DMS114 treated with DMSO at 0.1 percent for 48 hours (cell line): ENCODE measurements around the gene SMG9.

Source experiments
- DNase-seq: peaks from one replicate; lab custom pipeline; 2025; ENCODE audit not compliant: unreplicated experiment; lab: John Stamatoyannopoulos, UW

SMG9 gene

DNA sequence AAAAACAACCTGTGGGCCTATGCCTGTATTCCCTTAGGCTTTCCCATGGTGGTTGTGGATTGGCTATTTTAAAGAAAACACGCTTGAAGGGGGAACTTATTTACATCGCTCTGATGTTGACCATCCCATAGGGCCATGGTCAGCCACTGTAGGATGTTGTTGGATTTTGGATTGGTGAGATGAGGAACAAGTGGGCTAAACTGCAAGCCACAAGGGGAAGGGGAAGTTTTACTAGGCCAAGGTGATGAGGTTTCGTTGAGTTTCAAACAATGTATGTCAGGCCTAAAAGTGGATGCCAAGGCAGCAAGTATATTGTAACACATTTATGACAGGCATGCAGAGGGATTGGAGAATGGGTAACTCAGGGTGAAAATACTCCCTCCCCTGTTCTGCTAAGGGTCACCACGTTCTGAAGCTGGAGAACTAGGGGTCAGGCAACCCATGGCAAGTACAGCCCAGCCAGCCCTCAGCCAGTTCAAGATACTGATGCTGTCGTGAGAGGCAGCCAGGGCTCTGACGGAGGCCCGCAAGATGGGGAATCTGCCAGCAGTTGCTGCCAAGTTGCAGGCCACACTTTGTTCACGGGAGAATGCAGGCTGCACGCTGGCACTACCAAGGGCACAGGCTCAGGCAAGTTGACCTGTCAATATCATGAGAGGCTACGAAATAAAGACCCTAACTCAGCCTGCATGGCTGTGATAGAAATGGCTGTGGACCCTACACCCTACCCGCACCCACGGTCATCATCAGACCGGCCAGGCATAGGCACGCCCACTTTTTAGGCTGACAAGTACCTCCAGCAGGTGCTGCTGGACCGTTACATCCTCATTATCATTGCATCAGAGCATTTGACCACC is 27.8 kb downstream of the SMG9 start:
- no peak for DNase-seq

DNA sequence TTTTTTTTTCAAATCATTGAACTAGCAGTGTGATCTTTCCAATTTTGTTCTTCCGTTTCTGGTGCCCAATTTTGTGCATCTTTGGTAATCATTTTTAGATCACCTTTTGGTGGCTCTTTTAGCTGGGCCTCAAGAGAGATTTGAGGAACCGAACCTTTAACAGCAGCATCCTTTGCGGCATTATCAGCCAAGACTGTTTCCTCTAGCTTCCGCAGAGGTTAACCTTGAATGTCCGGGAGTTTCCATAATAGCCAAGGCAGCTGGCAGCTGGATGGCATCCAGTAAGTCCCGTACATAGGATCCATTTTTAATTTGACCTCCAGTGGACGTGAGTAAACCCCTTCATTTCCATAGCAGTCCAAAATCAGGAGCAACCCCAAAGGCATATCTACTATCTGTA is 29.3 kb downstream of the SMG9 start:
- DNase-seq: no peak

DNA sequence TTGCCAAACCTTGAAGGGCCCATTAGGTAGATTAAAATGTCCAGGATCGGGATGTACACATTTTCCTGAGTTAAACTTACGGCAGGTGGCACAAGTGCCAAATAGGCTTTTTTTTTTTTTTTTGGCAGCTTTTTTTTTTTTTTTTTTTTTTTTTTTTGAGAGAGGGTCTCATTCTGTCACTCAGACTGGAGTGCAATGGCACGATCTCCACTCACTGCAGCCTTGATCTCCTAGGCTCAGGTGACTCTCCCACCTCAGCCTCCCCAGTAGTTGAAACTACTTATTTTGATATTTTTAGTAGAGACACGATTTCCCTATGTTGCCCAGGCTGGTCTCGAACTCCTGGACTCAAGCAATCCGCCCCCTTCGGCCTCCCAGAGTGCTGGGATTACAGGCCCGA is 29.9 kb downstream of the SMG9 start:
- DNase-seq: no peak

DNA sequence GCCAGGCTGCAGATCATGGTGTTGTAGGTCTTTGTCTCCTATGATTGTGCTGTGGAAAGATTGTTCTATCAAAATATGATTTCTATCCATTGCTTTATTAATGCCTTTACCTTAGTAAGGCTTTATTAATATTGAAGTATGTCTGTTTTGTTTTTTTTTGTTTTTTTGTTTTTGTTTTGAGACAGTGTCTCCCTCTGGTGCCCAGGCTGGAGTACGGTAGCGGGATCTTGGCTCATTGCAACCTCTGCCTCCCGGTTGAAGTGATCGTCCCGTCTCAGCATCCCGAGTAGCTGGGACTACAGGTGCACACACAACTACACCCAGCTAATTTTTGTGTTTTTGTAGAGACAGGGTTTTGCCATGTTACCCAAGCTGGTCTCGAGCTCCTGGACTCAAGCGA is 31.2 kb downstream of the SMG9 start:
- no peak for DNase-seq

DNA sequence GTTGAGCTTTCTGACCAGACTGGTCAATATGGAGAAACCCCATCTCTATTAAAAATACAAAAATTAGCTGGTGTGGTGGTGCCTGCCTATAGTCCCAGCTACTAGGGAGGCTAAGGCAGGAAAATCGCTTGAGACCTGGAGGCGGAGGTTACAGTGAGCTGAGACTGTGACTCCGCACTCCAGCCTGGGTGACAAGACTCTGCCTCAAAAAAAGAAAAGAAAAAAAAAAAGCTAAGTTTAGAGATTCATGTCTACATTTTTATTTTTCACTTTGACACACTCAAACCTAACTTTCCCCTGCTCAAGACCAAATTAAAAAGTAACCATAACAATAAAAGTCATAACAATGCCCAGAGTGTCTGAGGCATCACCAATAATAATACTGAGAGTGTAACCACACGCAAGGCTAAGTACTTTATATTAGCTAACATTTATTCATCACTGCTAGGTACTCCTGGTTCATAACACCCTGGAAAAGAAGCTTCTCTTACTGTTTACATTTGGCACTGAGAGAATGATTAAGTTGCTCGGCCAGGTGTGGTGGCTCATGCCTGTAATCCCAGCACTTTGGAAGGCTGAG is 33.2 kb downstream of the SMG9 start:
- no peak for DNase-seq

DNA sequence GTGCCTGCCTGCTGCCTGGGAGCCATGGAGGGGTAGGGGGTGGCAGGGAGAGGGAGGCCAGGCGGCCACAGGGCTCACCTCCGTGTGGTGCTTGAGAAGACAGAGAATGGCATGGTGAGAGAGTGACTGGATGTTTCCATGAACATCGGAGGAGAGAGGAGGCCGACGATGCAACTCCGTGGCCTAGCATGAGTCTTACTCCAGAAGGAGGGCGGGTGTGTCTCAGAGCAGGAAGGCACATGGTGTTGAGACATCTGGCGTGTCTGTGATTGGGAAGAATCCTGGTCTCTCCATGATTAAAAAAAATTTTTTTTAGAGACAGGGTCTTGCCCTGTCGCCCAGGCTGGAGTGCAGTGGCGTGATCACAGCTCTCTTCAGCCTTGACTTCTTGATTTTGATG is 33.8 kb downstream of the SMG9 start:
- DNase-seq: no peak

DNA sequence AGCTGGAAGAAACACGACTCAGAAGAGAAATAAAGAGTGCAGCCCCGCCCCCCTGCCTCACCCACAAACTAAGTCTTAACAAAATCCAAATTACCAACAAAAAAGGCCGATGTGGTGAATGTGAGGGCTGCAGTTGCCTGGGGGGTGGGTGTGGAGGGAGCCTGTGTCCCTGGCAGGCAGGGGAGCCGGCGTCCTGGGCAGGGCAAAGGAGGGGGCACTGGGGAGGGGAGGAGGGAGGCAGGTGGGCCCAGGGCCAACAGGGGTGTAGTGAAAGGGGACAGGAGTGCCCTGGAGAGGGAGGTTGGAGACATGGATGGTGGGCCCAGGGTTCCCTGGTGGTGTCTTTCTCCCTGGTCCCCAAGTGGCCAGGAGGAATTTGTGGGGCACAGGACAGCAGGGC is 34.8 kb downstream of the SMG9 start:
- no peak for DNase-seq

DNA sequence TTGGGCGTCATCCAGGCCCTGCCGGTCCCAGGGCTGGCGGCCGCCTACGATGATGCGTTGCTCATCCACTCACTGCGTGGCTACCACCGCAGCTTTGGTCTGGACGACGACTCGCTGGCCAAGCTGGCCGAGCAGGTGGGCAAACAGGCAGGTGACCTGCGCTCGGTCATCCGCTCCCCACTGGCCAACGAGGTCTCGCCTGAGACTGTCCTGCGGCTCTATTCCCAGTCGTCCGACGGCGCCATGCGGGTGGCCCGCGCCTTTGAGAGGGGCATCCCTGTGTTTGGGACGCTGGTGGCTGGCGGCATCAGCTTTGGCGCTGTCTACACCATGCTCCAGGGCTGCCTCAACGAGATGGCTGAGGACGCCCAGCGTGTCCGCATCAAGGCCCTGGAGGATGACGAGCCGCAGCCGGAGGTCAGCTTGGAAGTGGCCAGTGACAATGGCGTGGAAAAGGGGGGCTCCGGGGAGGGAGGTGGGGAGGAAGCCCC is 35.3 kb downstream of the SMG9 start:
- no peak for DNase-seq

DNA sequence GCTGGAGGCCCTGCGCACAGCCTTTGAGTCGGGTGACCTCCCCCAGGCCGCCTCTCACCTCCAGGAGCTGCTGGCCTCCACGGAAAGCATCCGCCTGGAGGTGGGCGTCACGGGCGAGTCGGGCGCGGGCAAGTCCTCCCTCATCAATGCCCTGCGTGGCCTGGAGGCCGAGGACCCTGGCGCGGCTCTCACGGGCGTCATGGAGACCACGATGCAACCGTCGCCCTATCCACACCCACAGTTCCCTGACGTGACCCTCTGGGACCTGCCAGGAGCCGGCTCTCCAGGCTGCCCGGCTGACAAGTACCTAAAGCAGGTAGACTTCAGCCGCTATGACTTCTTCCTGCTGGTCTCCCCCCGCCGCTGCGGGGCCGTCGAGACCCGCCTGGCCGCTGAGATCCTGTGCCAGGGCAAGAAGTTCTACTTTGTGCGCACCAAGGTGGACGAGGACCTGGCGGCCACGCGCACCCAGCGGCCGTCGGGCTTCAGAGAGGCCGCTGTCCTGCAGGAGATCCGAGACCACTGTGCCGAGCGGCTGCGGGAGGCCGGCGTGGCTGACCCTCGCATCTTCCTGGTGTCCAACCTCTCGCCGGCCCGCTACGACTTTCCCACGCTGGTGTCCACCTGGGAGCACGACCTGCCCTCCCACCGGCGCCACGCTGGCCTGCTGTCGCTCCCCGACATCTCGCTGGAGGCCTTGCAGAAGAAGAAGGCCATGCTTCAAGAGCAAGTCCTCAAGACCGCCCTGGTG is 36.0 kb downstream of the SMG9 start:
- DNase-seq: no peak

DNA sequence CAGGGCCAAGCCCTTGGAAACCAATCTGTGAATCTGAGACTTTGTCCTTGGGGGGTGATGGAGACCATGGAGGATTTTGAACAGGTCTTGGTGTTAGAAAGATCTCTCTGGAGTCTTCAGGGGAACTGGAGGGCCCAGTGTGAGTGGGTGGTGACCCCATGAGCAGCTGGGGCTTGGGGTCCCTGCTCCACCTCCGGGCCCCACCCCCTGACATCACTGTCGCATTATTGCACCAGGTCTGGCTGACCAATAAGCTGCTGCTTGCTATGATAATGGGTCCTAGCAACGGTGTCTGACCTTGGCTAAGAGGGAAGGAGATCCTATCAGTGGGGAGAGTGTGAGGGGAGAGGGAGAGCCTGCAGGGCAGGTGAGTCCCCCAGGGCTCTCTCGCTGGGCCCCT is 39.0 kb downstream of the SMG9 start, which contains the start of gene IRGC:
Gene IRGC (plus strand): TSS at position 301 of the 400 bp plus-strand sequence. CDS start 2,483 bp downstream, outside the sequence.
- DNase-seq: no peak

DNA sequence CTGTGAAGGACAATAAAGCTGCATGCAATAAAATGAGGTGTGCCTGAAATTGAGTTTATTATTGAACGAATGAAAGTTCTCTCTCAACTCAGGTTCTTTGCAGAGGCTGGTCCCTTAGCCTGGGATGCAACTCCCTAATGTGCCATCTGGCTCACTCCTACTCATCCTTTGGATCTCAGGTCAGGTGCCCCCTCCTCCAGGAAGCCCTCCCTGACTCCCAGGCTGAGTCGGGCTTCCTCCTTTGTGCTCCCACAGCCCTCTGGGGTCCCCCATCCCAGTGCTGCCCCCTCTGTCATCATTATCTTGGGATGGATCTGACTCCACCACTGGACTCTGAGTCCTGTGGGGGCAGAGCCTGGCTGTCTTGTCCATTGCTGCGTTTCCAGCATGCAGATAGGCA is 41.6 kb downstream of the SMG9 start:
- no peak for DNase-seq

DNA sequence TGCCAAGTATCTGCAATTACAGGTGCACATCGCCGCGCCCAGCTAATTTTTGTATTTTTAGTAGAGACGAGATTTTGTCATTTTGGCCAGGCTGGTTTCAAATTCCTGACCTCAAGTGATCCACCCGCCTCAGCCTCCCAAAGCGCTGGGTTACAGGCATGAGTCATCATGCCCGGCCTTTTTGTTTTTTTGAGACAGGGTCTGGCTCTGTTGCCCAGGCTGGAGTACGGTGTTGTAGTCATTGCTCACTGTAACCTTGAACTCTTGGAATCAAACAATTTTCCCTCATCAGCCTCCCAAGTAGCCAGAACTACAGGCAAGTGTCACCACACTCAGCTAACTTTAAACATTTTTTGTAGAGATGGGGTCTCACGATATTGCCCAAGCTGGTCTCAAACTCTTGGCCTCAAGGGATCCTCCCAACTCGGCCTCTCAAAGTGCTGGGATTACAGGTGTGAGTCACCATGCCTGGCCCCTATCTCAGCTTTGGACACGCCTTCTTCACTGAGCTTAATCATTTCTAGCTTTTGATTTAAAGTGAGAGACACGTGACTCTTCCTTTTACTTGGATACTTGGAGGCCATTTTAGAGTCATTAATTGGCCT is 42.9 kb downstream of the SMG9 start:
- no peak for DNase-seq

DNA sequence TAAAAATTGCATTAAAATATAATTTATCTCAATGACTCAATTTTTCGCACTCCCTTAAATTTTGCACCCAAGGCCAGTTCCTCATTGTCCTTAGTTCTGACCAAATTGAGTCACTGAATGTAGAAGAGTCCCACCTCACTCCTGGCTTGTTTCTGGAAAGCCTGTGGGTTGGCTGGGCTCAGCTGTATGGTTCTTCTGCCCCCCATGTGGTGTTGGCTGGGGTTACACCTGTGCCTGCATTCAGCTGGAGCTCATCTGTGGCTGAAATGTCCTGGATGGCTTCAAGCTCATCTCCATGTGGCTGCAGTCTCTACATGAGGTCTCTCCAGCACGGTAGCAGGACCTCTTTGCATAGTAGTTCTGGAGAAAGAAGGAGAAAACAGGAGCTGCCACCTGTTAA is 46.0 kb downstream of the SMG9 start:
- DNase-seq: no peak

DNA sequence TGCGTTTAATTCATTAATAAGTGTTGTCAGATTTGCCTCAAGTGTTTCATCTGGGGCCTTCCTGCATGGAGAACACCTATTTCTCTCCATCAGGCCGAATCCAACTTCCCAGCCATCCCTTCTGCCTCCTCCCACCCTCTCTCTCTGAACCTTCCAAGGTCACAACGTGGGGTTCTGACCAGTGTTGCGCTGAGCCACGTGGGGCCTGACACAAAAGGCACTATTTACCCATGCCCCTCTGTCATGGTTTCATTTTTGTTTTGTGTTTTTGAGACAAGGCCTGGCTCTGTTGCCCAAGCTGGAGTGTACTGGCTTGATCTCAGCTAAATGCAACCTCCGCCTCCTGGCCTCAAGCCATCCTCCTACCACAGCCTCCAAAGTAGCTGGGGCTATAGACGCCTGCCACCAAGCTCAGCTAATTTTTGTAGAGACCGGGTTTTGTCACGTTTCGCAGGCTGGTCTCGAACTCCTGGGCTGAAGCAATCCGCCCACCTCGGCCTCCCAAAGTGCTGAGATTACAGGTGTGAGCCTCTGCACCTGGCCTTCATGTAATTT is 47.5 kb downstream of the SMG9 start:
- DNase-seq: no peak

DNA sequence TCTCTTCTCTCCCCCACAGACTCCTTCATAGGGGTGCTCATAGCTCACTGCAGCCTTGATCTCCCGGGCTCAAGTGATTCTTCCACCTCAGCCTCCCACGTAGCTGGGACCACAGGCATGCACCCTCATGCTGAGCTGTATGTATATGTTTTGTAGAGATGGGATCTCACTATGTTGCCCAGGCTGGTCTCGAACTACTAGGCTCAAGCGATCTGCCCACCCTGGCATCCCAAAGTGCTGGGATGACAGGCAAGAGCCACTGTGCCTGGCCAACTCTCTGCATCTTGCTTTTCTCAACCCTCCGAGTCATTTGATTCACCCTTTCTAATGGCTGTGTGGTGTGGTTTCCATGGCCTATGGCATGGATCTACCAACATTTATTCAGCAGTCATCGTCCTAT is 49.0 kb downstream of the SMG9 start:
- no peak for DNase-seq

DNA sequence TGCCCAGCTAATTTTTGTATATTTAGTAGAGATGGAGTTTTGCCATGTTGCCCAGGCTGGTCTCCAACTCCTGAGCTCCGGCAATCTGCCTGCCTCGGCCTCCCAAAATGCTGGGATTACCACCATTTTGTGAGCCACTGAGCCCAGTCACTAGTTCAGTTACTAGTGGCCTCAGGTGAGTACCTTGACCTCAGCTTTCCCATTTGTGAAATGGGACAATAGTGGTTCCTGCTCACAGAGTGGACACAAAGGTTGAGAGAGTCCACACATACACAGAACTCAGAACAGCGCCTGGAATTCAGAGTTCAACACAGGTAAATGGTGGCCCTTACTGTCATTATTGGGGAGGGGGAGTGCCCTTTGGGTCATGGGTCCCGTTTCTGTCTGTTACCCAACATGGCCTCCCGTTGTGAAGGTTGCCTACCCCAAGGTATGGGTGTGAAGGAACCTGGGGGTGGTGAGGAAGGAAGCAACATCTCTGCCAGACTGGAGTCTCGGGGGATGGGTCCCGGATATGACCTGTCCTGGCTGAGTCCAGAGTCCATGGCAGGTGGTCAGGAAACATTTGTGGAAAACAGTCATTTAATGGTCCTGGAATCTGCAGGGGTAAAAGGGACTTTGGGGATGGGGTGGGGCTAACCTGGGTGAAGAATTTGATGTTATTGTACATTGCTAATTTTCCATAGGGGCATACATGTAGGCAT is 50.6 kb downstream of the SMG9 start:
- DNase-seq: no peak

DNA sequence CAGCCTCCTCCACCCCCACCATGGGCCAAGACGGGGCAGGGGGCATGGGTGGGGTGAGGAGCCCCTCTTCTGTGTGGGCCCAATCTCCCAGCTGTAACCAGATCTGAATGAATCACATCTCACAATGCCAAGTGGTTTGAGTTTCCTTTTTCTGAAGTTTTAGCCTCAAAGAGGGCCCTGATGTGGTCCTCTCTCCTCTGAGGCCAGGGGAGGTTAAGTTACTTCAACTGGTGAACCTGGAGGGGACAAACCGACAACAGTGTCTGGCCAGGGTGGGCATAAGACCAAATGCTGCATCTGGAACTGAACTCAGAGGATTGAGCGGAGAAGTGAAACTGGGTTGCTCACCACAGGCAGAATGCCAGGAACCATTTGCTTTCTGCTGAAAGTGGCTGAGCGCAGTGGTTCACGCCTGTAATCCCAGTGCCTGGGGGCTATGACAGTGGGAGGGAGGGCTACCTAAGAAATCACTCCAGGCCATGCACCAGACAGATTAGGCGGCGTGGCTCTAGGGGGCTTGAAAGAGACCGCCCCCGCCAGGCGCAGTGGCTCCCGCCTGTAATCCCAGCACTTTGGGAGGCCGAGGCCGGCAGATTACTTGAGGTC is 54.3 kb downstream of the SMG9 start:
- DNase-seq: no peak

DNA sequence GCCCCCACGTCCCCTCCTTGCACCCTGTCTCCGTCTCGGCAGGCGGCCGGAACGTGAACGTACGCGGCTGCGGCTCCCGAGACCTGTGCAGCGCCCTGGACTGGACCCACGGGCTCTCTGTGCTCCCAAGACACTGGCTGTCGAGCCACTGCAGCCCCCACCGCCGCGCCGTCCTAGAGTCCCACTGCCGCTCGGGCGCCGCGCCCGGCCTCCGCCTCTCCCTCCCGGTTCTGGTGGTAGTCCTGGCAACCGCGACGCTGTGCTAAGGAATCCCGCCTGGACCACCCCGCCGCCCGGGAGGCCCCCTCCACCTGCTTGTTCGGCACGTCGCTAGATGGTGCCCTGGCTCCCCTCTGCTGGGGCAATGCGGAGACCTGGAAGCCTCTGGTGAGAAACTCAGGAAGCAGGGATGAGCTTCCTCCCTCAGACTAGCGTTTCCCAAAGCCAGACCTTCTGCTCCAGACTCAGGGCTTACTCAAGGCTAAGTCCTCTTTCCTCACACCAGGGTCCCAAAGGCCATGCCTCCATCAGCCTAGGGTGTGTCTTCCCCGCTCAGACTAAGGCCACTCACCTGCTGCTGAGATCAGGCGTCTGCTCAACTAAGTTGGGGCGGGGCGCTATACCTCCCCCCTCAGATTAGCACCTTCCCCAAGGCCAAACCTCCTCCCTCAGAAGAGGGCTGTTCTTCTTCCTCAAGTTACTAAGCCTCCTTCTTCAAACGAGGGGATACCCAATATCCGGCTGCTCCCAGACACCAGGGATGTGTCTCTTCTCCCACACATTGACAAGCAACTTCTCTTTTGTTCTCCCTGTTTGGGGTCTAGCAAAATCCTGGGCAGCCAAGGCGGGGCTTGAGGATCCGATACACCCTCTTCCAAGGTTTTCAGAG is 55.0 kb downstream of the SMG9 start:
- no peak for DNase-seq

DNA sequence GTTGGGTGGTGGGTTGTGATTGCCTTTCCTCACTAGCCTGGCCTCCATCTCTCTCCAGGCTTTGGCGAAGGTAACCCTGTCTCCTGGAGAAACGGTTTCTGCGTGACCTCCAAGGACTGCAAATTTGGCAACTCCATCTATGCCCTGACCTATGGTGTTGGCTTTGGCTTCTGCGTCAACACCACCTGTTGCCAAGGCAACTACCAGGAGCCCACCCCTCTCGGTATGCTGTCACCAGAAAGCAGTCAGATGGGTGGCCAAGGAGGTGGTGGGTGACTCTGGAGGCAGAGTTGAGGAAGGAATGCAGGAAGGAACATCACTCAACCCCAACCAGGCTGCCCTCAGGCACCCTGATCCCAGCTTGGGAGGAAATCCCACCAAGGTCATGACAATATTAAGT is 57.5 kb downstream of the SMG9 start:
- no peak for DNase-seq
